ENCODE data around the gene ASTN2. TPM values are rescaled to one million over a fixed set of nuclear protein-coding genes. Genes with fewer than 3 reads are reported as not detected.

Gene ASTN2
- total and polyA plus RNA-seq, 9 of the 15 experiments (the other 6 are each of a cell fraction or from before 2014, with no cell fraction given): 0.56 to 3.5 (median 1.9) TPM

GRCh38 chr9:117363006-117363405 lies 51.9 kb downstream of the ASTN2 start:
- Histone ChIP-seq H3K9ac (ENCODE audit: insufficient read depth in 1 of 2, low read depth in 2 of 2, low read length in 2 of 2) (no peak overlapping the region), H3K79me2 (ENCODE audit: control insufficient read depth, insufficient read depth, low read length) (no peaks in the 10 kb centered on the region), H4K20me1 (replicated peaks; ENCODE audit: control insufficient read depth, insufficient read depth, low read length) (no peaks in the 10 kb centered on the region), H3K4me3 (no peak overlapping the region), H3K27me3 (ENCODE audit: control insufficient read depth in 2 of 2, insufficient read depth in 2 of 2, low read length in 2 of 2) (no peaks in the 10 kb centered on the region), H3K36me3 (ENCODE audit: control insufficient read depth, insufficient read depth, low read length) (no peaks in the 10 kb centered on the region), H3K4me2 (ENCODE audit: insufficient read depth, low read length) (no peak overlapping the region), H3K4me1 (replicated peaks in 1 of 2; ENCODE audit: control insufficient read depth in 2 of 2, insufficient read depth in 2 of 2, low read length in 2 of 2) (no peaks in the 10 kb centered on the region), H2AFZ (ENCODE audit: low read depth, low read length) (no peak overlapping the region), H3K9me3 (replicated peaks; ENCODE audit: control insufficient read depth, insufficient read depth, low read depth, low read length) (no peaks in the 10 kb centered on the region), H3K9me1 (ENCODE audit: control insufficient read depth, insufficient read depth, low read length) (no peaks in the 10 kb centered on the region), H3K27ac (ENCODE audit: extremely low read depth, low read depth, low read length) (no peak overlapping the region)
- intact Hi-C loops (cut with micrococcal nuclease): no loop called here
- POLR2A ChIA-PET: no interaction called here
- CTCF ChIA-PET (ENCODE audit: low intra/inter-chr PET ratio): no interaction called here
- WGBS (ENCODE audit: insufficient coverage, low coverage, missing lambda C conversion rate): 0% methylated on average over 4 of the region's 4 CpGs
- no TSS peak for BruUV-seq (replicated peaks)
- DNase-seq (ENCODE audit: extremely low read depth in 1 of 4, low spot score in 3 of 4) (no peak), ATAC-seq (no peak), FAIRE-seq (no peak)
- in situ Hi-C loops (cut with MboI): no loop called here
- TF ChIP-seq HNRNPLL (IDR thresholded peaks at IDR 0.05; ENCODE audit: low read depth, low read length, poor library complexity, severe bottlenecking): no peak
- no peak for TF ChIP-seq ZNF511 (CRISPR knock-in tag; IDR thresholded peaks at IDR 0.05)
- no peak for TF ChIP-seq IRF9 (tag; IDR thresholded peaks at IDR 0.05)
- TF ChIP-seq, protein P1, sequence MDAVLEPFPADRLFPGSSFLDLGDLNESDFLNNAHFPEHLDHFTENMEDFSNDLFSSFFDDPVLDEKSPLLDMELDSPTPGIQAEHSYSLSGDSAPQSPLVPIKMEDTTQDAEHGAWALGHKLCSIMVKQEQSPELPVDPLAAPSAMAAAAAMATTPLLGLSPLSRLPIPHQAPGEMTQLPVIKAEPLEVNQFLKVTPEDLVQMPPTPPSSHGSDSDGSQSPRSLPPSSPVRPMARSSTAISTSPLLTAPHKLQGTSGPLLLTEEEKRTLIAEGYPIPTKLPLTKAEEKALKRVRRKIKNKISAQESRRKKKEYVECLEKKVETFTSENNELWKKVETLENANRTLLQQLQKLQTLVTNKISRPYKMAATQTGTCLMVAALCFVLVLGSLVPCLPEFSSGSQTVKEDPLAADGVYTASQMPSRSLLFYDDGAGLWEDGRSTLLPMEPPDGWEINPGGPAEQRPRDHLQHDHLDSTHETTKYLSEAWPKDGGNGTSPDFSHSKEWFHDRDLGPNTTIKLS (IDR thresholded peaks at IDR 0.05; ENCODE audit: borderline replicate concordance, low read depth): no peak
- TF ChIP-seq, protein P2, sequence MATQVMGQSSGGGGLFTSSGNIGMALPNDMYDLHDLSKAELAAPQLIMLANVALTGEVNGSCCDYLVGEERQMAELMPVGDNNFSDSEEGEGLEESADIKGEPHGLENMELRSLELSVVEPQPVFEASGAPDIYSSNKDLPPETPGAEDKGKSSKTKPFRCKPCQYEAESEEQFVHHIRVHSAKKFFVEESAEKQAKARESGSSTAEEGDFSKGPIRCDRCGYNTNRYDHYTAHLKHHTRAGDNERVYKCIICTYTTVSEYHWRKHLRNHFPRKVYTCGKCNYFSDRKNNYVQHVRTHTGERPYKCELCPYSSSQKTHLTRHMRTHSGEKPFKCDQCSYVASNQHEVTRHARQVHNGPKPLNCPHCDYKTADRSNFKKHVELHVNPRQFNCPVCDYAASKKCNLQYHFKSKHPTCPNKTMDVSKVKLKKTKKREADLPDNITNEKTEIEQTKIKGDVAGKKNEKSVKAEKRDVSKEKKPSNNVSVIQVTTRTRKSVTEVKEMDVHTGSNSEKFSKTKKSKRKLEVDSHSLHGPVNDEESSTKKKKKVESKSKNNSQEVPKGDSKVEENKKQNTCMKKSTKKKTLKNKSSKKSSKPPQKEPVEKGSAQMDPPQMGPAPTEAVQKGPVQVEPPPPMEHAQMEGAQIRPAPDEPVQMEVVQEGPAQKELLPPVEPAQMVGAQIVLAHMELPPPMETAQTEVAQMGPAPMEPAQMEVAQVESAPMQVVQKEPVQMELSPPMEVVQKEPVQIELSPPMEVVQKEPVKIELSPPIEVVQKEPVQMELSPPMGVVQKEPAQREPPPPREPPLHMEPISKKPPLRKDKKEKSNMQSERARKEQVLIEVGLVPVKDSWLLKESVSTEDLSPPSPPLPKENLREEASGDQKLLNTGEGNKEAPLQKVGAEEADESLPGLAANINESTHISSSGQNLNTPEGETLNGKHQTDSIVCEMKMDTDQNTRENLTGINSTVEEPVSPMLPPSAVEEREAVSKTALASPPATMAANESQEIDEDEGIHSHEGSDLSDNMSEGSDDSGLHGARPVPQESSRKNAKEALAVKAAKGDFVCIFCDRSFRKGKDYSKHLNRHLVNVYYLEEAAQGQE (IDR thresholded peaks at IDR 0.05; ENCODE audit: borderline replicate concordance): no peak
- TF ChIP-seq, protein P2 (CRISPR knock-in tag; IDR thresholded peaks at IDR 0.05; ENCODE audit: low read depth): no peak
- TF ChIP-seq NR1H2 (CRISPR knock-in tag; IDR thresholded peaks at IDR 0.05): no peak
- TF ChIP-seq C11orf30 (IDR thresholded peaks at IDR 0.05; ENCODE audit: low read depth): no peak
- TF ChIP-seq ZNF551 (CRISPR knock-in tag; IDR thresholded peaks at IDR 0.05): no peak
- no peak for TF ChIP-seq NR2F6 (CRISPR knock-in tag; IDR thresholded peaks at IDR 0.05)

All from K562 (cell line).